Thyroid gland (tissue), 4 donors: ENCODE results near the gene CDK5RAP2. TPM values are rescaled to one million over a fixed set of nuclear protein-coding genes. Genes with fewer than 3 reads are reported as not detected.

Experiments
- DNase-seq, 2 donors: peaks; one replicate each; pipeline ENCODE4 v3.0.0-alpha.2; 2019
- H3K27ac ChIP-seq, 3 donors: fragments of 200-600 bp; sonication (generic); 1 replicate in 2 of 3; 2 replicates in 1 of 3; pipeline ENCODE4 v1.5.1; 2016 to 2019; ENCODE audit warnings: mild to moderate bottlenecking in 1 of 3, moderate library complexity in 1 of 3
- H3K27me3 ChIP-seq: fragments of 200-600 bp; sonication (generic); one replicate; pipeline ENCODE4 v1.5.1; 2019
- H3K36me3 ChIP-seq, 2 donors: fragments of 200-600 bp; sonication (generic); one replicate each; pipeline ENCODE4 v1.5.1; 2016 to 2019
- H3K4me1 ChIP-seq, 2 donors: fragments of 200-600 bp; sonication (generic); one replicate each; pipeline ENCODE4 v1.5.1; 2017 to 2019
- H3K4me3 ChIP-seq, 3 donors: fragments of 200-600 bp; sonication (generic); replicated peaks in 1 of 3; 1 replicate in 2 of 3; 2 replicates in 1 of 3; pipeline ENCODE4 v1.5.1; 2016; ENCODE audit warnings: mild to moderate bottlenecking in 1 of 3
- H3K9me3 ChIP-seq: fragments of 200-600 bp; sonication (generic); one replicate; pipeline ENCODE4 v1.5.1; 2017
- CTCF ChIP-seq, 6 experiments: fragments of 200-600 bp in 3 of 6; fragments of 450-650 bp in 3 of 6; sonication (generic) in 3 of 6; IDR thresholded peaks; one replicate each; pipeline ENCODE4 v1.5.1; 2016 to 2019; ENCODE audit warnings: antibody characterized with exemption in 6 of 6, mild to moderate bottlenecking in 2 of 6, inconsistent platforms in 1 of 6, moderate library complexity in 1 of 6
- POLR2A ChIP-seq, 2 donors: fragments of 450-650 bp; IDR thresholded peaks; one replicate each; pipeline ENCODE4 v1.6.1; 2017; ENCODE audit warnings: antibody characterized with exemption in 2 of 2, mild to moderate bottlenecking in 2 of 2, moderate library complexity in 1 of 2
- WGBS, 2 donors: methylation state at CpG; one replicate each; pipeline ENCODE4 v1.1.5; 2017; 5-methylcytosine and 5-hydroxymethylcytosine counted together
- intact Hi-C: fragments of 100-400 bp; cut with DNase I; formaldehyde crosslinking; loops from one replicate; pipeline ENCODE4 v1.15.1; 2023
- total RNA-seq, 4 donors: library from RNA; depleted of rRNA; stranded (reverse); fragments of >200 nt; gene quantifications; one replicate each; pipeline ENCODE4 v1.2.3, GENCODE V29; 2016

Gene CDK5RAP2
- total RNA-seq, 4 donors from 2014 or later = 39.5 to 51.9 (median 46.9) TPM

- Histone ChIP-seq H3K27me3 (no peaks in the 10 kb centered on the region), H3K4me3 (no peak overlapping the region), H3K4me1 (peaks cover 0 to 4% of the 10 kb centered on the region in 2 donors), H3K36me3 (no peaks in the 10 kb centered on the region), H3K9me3 (no peaks in the 10 kb centered on the region), H3K27ac (no peak overlapping the region)
- DNase-seq = no peak
- 77 to 81% methylated on average over 5 of the region's 5 CpGs for WGBS, 2 donors
- TF ChIP-seq CTCF (IDR thresholded peaks at IDR 0.05) (no peak), POLR2A (IDR thresholded peaks at IDR 0.05) (no peak)
- intact Hi-C loops = no loop called here
These were observed 226.5 kb downstream of the CDK5RAP2 start for GRCh38 chr9:120353506-120353905.

- WGBS, 2 donors = 83 to 91% methylated on average over 9 of the region's 9 CpGs
- H3K4me1 ChIP-seq = no peaks in the 10 kb centered on the region
- H3K36me3 ChIP-seq = no peaks in the 10 kb centered on the region
- H3K27me3 ChIP-seq = no peaks in the 10 kb centered on the region
- TF ChIP-seq POLR2A (IDR thresholded peaks at IDR 0.05) (no peak), CTCF (IDR thresholded peaks at IDR 0.05) (no peak)
- H3K27ac ChIP-seq = no peak overlapping the region
- no peaks in the 10 kb centered on the region for H3K9me3 ChIP-seq
- no peak for DNase-seq
- intact Hi-C loops = no loop called here
- no peak overlapping the region for H3K4me3 ChIP-seq
These were observed 228.9 kb downstream of the CDK5RAP2 start for GRCh38 chr9:120351106-120351505.

- no peaks in the 10 kb centered on the region for H3K9me3 ChIP-seq
- 45 to 71% methylated on average over 4 of the region's 4 CpGs for WGBS, 2 donors
- H3K27me3 ChIP-seq = no peaks in the 10 kb centered on the region
- TF ChIP-seq POLR2A (IDR thresholded peaks at IDR 0.05) (no peak), CTCF (IDR thresholded peaks at IDR 0.05) (no peak)
- no peak for DNase-seq
- no peaks in the 10 kb centered on the region for H3K4me1 ChIP-seq
- no peak overlapping the region for H3K4me3 ChIP-seq
- H3K36me3 ChIP-seq = no peaks in the 10 kb centered on the region
- no peak overlapping the region for H3K27ac ChIP-seq
- intact Hi-C loops = no loop called here
These were observed 229.4 kb downstream of the CDK5RAP2 start for GRCh38 chr9:120350596-120350995.

GRCh38 chr9:120348951-120349429 is 231.0 kb downstream of the CDK5RAP2 start:
- no peaks in the 10 kb centered on the region for H3K36me3 ChIP-seq
- intact Hi-C loops = no loop called here
- TF ChIP-seq POLR2A (IDR thresholded peaks at IDR 0.05) (no peak), CTCF (IDR thresholded peaks at IDR 0.05) (peak in 4 of 6 experiments; percentile 13 to 58 (median 50))
- H3K27ac ChIP-seq = no peak overlapping the region
- peak; percentile 19 to 35 for DNase-seq
- no peaks in the 10 kb centered on the region for H3K27me3 ChIP-seq
- H3K4me3 ChIP-seq = no peak overlapping the region
- H3K4me1 ChIP-seq = no peaks in the 10 kb centered on the region
- WGBS, 2 donors = 23 to 29% methylated on average over 9 to 16 of the region's 16 CpGs
- H3K9me3 ChIP-seq = no peaks in the 10 kb centered on the region

GRCh38 chr9:120345379-120345778 is 234.6 kb downstream of the CDK5RAP2 start:
- no peak overlapping the region for H3K27ac ChIP-seq
- H3K9me3 ChIP-seq = no peaks in the 10 kb centered on the region
- intact Hi-C loops = no loop called here
- no peaks in the 10 kb centered on the region for H3K4me1 ChIP-seq
- H3K27me3 ChIP-seq = no peaks in the 10 kb centered on the region
- no peaks in the 10 kb centered on the region for H3K36me3 ChIP-seq
- TF ChIP-seq POLR2A (IDR thresholded peaks at IDR 0.05) (no peak), CTCF (IDR thresholded peaks at IDR 0.05) (no peak)
- DNase-seq = no peak
- WGBS, 2 donors = 73 to 88% methylated on average over 2 of the region's 2 CpGs
- no peak overlapping the region for H3K4me3 ChIP-seq
